Right forelimb (tissue), 1 donor: ENCODE results near the gene CDH7.

ENCODE experiments used
- DNase-seq: peaks from one replicate; pipeline ENCODE4 v3.0.0-alpha.2; 2018

Gene CDH7

GRCh38 chr18:65919663-65920062 is 168.9 kb downstream of the CDH7 start:
- no peak for DNase-seq

DNA sequence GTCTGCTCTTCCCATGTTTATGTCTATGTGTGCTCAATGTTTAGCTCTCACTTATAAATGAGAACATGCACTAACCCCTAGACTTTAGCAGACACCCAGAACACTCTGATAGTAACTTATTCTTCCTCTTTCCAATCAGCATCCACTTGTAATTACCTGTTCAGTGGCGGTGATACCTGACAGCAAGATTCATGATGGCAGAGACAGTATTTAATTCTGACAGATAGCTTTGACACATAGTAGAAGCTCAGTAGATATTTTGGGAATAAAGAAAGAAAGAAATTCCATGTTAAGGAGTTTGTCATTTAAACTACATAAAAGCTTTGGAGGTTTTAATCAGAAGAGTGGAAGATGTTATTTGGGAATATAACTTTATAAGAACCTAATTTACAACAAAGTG is 171.3 kb downstream of the CDH7 start:
- no peak for DNase-seq

DNA sequence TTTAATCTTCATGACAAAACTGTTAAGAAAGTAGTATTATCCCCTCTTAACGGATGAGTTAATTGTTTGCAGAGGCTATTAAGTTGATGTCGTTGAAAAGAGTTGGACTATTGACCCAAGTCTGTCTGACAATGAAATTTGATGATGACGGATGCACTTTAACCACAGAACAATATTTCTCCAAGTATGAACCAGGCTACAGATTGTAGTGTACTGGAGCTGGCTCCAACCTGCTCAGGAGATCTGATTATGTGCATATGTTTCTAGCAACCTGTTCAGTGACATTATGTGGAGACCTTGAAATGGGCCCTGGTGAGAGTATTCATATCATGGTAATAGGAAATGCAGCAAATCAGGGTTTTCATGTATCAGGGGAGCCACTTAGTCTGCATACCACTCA is 174.1 kb downstream of the CDH7 start:
- no peak for DNase-seq

- no peak for DNase-seq
Measured at GRCh38 chr18:65934874-65935273, 184.1 kb downstream of the CDH7 start.

DNA sequence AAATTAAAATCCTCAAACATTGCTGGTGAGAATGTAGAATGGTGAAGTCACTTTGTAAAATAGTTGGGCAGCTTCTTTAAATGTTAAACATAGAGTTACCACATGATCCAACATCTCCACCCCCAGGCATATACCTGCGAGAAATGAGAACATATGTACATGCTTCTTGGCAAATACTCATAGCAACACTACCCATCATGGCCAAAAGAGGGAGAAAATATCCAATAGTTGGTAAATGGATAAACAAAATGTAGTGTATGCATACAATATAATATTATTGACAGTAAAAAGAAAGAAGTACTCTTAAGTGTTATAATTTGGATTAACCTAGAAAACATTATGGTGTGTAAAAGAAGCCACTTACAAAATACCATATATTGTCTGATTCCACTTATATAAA is 185.9 kb downstream of the CDH7 start:
- no peak for DNase-seq

GRCh38 chr18:65937180-65937579 is 186.4 kb downstream of the CDH7 start:
- DNase-seq = no peak

DNA sequence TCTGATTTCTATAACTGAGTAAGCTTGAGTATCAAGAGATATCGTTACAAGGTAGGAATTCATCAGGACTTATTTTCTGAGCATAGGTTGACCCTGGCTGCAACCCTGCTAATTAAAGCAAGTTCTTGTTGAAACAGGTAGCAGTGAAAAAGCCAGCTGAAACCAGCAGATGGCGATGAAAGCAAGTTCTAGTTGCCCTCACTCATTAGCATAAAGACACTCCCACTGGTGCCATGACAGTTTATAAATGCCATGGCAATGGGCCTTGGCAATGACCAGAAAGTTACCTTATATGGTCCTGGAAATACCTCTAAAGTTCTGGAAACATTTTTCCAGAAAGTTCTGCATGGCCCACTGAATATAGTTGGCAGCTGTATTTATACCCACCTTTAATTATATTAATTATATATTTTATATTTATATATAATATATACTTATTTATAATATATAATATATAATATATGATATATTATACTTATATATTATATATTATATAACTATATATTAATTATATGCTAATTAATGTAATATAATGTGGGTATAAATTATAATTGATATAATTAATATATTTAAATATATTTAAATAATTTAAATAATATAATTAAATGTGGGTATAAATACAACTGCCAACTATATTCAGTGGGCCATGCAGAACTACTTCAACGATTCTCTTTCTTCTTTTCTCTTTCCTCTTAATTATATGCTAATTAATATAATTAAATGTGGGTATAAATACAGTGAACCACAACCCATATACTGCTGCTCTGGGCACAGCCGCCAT is 188.0 kb downstream of the CDH7 start:
- no peak for DNase-seq
